ENCODE data around the gene ZDHHC14. TPM values are rescaled to one million over a fixed set of nuclear protein-coding genes. Genes with fewer than 3 reads are reported as not detected.

The ZDHHC14 gene
- total RNA-seq, 2 donors from 2014 or later = 10.2 to 10.6 TPM

GRCh38 chr6:157386023-157386422, 5.0 kb downstream of the ZDHHC14 start:
- no peak for DNase-seq
- no peak overlapping the region for H3K27ac ChIP-seq
- no peak for TF ChIP-seq POLR2A (IDR thresholded peaks at IDR 0.05)
- TF ChIP-seq, protein P1, sequence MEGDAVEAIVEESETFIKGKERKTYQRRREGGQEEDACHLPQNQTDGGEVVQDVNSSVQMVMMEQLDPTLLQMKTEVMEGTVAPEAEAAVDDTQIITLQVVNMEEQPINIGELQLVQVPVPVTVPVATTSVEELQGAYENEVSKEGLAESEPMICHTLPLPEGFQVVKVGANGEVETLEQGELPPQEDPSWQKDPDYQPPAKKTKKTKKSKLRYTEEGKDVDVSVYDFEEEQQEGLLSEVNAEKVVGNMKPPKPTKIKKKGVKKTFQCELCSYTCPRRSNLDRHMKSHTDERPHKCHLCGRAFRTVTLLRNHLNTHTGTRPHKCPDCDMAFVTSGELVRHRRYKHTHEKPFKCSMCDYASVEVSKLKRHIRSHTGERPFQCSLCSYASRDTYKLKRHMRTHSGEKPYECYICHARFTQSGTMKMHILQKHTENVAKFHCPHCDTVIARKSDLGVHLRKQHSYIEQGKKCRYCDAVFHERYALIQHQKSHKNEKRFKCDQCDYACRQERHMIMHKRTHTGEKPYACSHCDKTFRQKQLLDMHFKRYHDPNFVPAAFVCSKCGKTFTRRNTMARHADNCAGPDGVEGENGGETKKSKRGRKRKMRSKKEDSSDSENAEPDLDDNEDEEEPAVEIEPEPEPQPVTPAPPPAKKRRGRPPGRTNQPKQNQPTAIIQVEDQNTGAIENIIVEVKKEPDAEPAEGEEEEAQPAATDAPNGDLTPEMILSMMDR (IDR thresholded peaks at IDR 0.05) = no peak
- no peaks in the 10 kb centered on the region for H3K36me3 ChIP-seq (replicated peaks in 1 of 2; ENCODE audit: insufficient read depth in 1 of 2, low read depth in 2 of 2)
- 93 to 96% methylated on average over 6 of the region's 6 CpGs for WGBS, 2 donors
- intact Hi-C loops (cut with DNase I) = loop anchor here (10.0 kb wide), 1 partner anchor 61 kb away; the partner anchor contains the start of gene TMEM242
- H3K4me3 ChIP-seq = no peak overlapping the region
- no peaks in the 10 kb centered on the region for H3K9me3 ChIP-seq
- H3K4me1 ChIP-seq = peaks cover 20% of the 10 kb centered on the region
- ATAC-seq = no peak
- no peaks in the 10 kb centered on the region for H3K27me3 ChIP-seq

DNA sequence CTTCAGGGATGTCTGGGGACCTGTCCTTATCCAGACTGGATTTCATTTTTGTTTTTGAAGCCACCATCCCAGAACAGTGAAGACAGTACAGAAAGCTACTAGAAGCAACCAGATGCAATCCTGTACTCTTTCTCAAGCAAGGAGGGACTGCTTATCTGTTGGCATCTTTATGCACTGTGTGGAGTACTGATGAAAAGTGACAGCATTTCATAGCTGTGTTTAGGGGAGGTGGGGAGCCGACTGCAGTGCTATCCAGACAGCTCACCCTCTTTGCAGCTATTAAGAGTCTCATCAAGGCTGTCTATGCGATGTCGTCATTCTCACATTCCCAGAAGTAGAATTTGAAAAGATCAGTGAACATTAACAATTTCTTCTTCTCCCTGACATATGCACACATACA, 5.5 kb downstream of the ZDHHC14 start:
- peaks cover 20% of the 10 kb centered on the region for H3K4me1 ChIP-seq
- ATAC-seq = no peak
- no peaks in the 10 kb centered on the region for H3K36me3 ChIP-seq (replicated peaks in 1 of 2; ENCODE audit: insufficient read depth in 1 of 2, low read depth in 2 of 2)
- no peak for TF ChIP-seq POLR2A (IDR thresholded peaks at IDR 0.05)
- TF ChIP-seq, protein P1 (IDR thresholded peaks at IDR 0.05) = no peak
- H3K9me3 ChIP-seq = no peaks in the 10 kb centered on the region
- WGBS, 2 donors = 71 to 79% methylated on average over 3 of the region's 3 CpGs
- DNase-seq = no peak
- no peak overlapping the region for H3K27ac ChIP-seq
- intact Hi-C loops (cut with DNase I) = loop anchor here (10.0 kb wide), 1 partner anchor 62 kb away; the partner anchor contains the start of gene TMEM242
- H3K27me3 ChIP-seq = no peaks in the 10 kb centered on the region
- H3K4me3 ChIP-seq = no peak overlapping the region

GRCh38 chr6:157388924-157389323, 7.9 kb downstream of the ZDHHC14 start:
- TF ChIP-seq POLR2A (IDR thresholded peaks at IDR 0.05) = no peak
- TF ChIP-seq, protein P1 (IDR thresholded peaks at IDR 0.05) = no peak
- H3K36me3 ChIP-seq (replicated peaks in 1 of 2; ENCODE audit: insufficient read depth in 1 of 2, low read depth in 2 of 2) = no peaks in the 10 kb centered on the region
- H3K4me3 ChIP-seq = no peak overlapping the region
- 90 to 94% methylated on average over 2 of the region's 2 CpGs for WGBS, 2 donors
- no peak for ATAC-seq
- intact Hi-C loops (cut with DNase I) = loop anchor here (10.0 kb wide), 1 partner anchor 64 kb away; the partner anchor contains the start of gene TMEM242
- no peaks in the 10 kb centered on the region for H3K27me3 ChIP-seq
- no peak for DNase-seq
- H3K9me3 ChIP-seq = no peaks in the 10 kb centered on the region
- peaks cover 11% of the 10 kb centered on the region for H3K4me1 ChIP-seq
- no peak overlapping the region for H3K27ac ChIP-seq

- WGBS, 2 donors = 95 to 96% methylated on average over 4 of the region's 4 CpGs
- TF ChIP-seq, protein P1 (IDR thresholded peaks at IDR 0.05) = no peak
- TF ChIP-seq POLR2A (IDR thresholded peaks at IDR 0.05) = no peak
- Histone ChIP-seq H3K27ac (no peak overlapping the region), H3K4me3 (no peak overlapping the region), H3K27me3 (no peaks in the 10 kb centered on the region), H3K9me3 (no peaks in the 10 kb centered on the region), H3K36me3 (replicated peaks in 1 of 2; ENCODE audit: insufficient read depth in 1 of 2, low read depth in 2 of 2) (no peaks in the 10 kb centered on the region), H3K4me1 (peaks cover 5% of the 10 kb centered on the region)
- intact Hi-C loops (cut with DNase I) = no loop called here
- no peak for DNase-seq
- no peak for ATAC-seq
Measured at GRCh38 chr6:157390273-157391060, 9.5 kb downstream of the ZDHHC14 start.

All from body of pancreas (tissue), 4 donors.